GM12891 (cell line): Measurements from ENCODE around the gene ISG15.

Experiments
- POLR2A ChIP-seq: IDR thresholded peaks from 2 replicates; pipeline ENCODE4 v1.6.1; 2011; ENCODE audit warnings: low read depth, low read length, control low read depth
- POLR2AphosphoS5 ChIP-seq: IDR thresholded peaks from 2 replicates; pipeline ENCODE4 v1.6.1; 2011; ENCODE audit warnings: low read depth, low read length, control low read depth
- TAF1 ChIP-seq: IDR thresholded peaks from 2 replicates; pipeline ENCODE4 v1.6.1; 2011; ENCODE audit warnings: low read depth, low read length, control low read depth

- no peak for TF ChIP-seq POLR2A
- TF ChIP-seq POLR2AphosphoS5: no peak
- TF ChIP-seq TAF1: no peak
Observed at GRCh38 chr1:996851-997712, 16.2 kb upstream of the ISG15 start.
